Mesendoderm (in vitro differentiated cells): ENCODE results near the gene TNFSF10. TPM values are rescaled to one million over a fixed set of nuclear protein-coding genes. Genes with fewer than 3 reads are reported as not detected.

ENCODE experiments used
- small RNA-seq: library from polyadenylated mRNA; stranded (forward); fragments of <200 nt; extraction: miRNeasy Mini kit (QIAGEN cat#:217004); gene quantifications from one replicate; pipeline ENCODE3, GENCODE V24; 2013; ENCODE audit not compliant: insufficient read depth

Gene TNFSF10

Small RNA genes lying within 50 kb of the gene (small RNA-seq; reads per million reads assigned to genes)
- not detected for gene AC007919.1
